Measurements from ENCODE around the gene RUFY1.

GRCh38 chr5:179542170-179542569 lies 8.2 kb upstream of the RUFY1 start:
- TF ChIP-seq CTCF (IDR thresholded peaks at IDR 0.05; ENCODE audit: low read length) (no peak), EZH2 (IDR thresholded peaks at IDR 0.05; ENCODE audit: borderline replicate concordance, low read length) (no peak)

All from OCI-LY1 (cell line).